ENCODE results near the gene HSDL1. TPM values are rescaled to one million over a fixed set of nuclear protein-coding genes. Genes with fewer than 3 reads are reported as not detected.

Gene HSDL1
- total RNA-seq, 4 donors from 2014 or later = 10.5 to 46.4 (median 22.3) TPM

GRCh38 chr16:84080813-84081212 lies 64.2 kb downstream of the HSDL1 start:
- Histone ChIP-seq H3K4me1 (no peaks in the 10 kb centered on the region), H3K27me3 (no peaks in the 10 kb centered on the region), H3K27ac (no peak overlapping the region), H3K9me3 (no peaks in the 10 kb centered on the region), H3K4me3 (no peak overlapping the region), H3K36me3 (no peaks in the 10 kb centered on the region)
- intact Hi-C loops (cut with DNase I; ENCODE audit: low total_unique reads) = no loop called here
- DNase-seq = no peak
- TF ChIP-seq, protein P1, sequence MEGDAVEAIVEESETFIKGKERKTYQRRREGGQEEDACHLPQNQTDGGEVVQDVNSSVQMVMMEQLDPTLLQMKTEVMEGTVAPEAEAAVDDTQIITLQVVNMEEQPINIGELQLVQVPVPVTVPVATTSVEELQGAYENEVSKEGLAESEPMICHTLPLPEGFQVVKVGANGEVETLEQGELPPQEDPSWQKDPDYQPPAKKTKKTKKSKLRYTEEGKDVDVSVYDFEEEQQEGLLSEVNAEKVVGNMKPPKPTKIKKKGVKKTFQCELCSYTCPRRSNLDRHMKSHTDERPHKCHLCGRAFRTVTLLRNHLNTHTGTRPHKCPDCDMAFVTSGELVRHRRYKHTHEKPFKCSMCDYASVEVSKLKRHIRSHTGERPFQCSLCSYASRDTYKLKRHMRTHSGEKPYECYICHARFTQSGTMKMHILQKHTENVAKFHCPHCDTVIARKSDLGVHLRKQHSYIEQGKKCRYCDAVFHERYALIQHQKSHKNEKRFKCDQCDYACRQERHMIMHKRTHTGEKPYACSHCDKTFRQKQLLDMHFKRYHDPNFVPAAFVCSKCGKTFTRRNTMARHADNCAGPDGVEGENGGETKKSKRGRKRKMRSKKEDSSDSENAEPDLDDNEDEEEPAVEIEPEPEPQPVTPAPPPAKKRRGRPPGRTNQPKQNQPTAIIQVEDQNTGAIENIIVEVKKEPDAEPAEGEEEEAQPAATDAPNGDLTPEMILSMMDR (IDR thresholded peaks at IDR 0.05) = no peak
- TF ChIP-seq POLR2A (IDR thresholded peaks at IDR 0.05) = no peak

GRCh38 chr16:84080378-84080777 lies 64.6 kb downstream of the HSDL1 start:
- Histone ChIP-seq H3K9me3 (no peaks in the 10 kb centered on the region), H3K27ac (no peak overlapping the region), H3K4me3 (no peak overlapping the region), H3K36me3 (no peaks in the 10 kb centered on the region), H3K4me1 (no peaks in the 10 kb centered on the region), H3K27me3 (no peaks in the 10 kb centered on the region)
- no peak for DNase-seq
- intact Hi-C loops (cut with DNase I; ENCODE audit: low total_unique reads) = no loop called here
- TF ChIP-seq POLR2A (IDR thresholded peaks at IDR 0.05) = no peak
- TF ChIP-seq, protein P1 (IDR thresholded peaks at IDR 0.05) = no peak

DNA sequence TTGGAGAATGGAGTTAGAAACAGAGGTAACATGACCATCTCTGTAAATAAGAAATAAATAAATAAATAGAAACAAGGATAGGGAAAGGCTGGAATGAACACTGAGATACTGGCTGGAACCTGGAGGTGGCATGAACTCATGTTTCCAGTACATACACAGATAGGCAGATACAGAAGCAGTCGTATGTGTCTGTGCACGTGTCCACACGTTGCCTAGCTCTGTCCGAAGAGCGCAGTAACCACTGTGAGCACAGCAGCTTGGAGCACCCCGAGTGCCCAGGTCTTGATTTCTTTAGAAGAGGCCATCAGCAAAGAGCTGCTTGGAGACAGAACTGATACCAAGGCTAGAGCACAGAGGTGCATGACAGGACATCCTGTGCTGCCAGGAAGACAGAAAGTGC lies 65.3 kb downstream of the HSDL1 start:
- H3K4me1 ChIP-seq = no peaks in the 10 kb centered on the region
- DNase-seq = no peak
- H3K4me3 ChIP-seq = no peak overlapping the region
- intact Hi-C loops (cut with DNase I; ENCODE audit: low total_unique reads) = no loop called here
- H3K9me3 ChIP-seq = no peaks in the 10 kb centered on the region
- H3K27me3 ChIP-seq = no peaks in the 10 kb centered on the region
- H3K27ac ChIP-seq = no peak overlapping the region
- H3K36me3 ChIP-seq = no peaks in the 10 kb centered on the region
- no peak for TF ChIP-seq POLR2A (IDR thresholded peaks at IDR 0.05)

DNA sequence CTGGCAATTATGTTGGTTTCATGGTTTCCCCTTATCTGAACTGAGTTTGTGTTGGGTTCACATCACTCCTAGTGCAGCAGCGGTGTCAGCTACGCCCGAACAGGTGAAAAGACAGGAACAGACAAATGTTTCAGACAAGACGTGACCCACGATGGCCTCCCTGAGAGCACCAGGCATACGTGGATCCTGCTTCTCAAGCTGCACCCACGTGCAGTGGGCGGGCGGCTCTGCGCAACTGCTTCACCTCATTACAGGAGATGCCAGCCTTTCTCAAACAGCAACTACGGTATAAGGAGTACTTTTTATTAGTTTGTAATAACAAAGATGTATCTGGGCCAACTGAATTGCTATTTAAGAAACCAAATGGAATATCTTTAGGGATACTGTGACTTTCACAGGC lies 69.6 kb downstream of the HSDL1 start:
- no peak overlapping the region for H3K27ac ChIP-seq
- no peak overlapping the region for H3K4me3 ChIP-seq
- no peak for DNase-seq
- no peaks in the 10 kb centered on the region for H3K36me3 ChIP-seq
- no peak for TF ChIP-seq POLR2A (IDR thresholded peaks at IDR 0.05)
- TF ChIP-seq, protein P1 (IDR thresholded peaks at IDR 0.05) = no peak
- intact Hi-C loops (cut with DNase I; ENCODE audit: low total_unique reads) = no loop called here
- H3K4me1 ChIP-seq = no peaks in the 10 kb centered on the region
- no peaks in the 10 kb centered on the region for H3K27me3 ChIP-seq
- no peaks in the 10 kb centered on the region for H3K9me3 ChIP-seq

DNA sequence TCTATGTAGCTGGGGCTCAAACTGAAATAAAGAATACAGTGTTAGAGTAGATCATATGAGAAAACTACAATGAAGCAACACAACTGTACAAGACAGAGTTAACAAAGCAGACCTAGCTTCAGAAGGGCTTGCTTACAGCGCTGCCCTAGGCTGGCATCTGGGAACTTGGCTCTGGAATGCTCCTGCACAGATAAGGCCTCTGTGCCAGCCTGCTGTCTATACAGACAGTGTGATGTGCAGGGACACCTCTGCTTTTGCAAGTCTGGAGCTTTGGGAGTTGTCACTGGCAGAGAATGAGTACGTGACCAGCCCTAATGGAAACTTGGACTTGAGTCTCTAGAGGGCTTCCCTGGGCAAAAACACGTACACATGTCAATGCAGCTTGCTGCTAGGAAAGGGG lies 70.3 kb downstream of the HSDL1 start:
- H3K36me3 ChIP-seq = no peaks in the 10 kb centered on the region
- H3K27me3 ChIP-seq = no peaks in the 10 kb centered on the region
- no peak for DNase-seq
- no peak for TF ChIP-seq POLR2A (IDR thresholded peaks at IDR 0.05)
- TF ChIP-seq, protein P1 (IDR thresholded peaks at IDR 0.05) = no peak
- no peaks in the 10 kb centered on the region for H3K9me3 ChIP-seq
- H3K4me1 ChIP-seq = no peaks in the 10 kb centered on the region
- H3K27ac ChIP-seq = no peak overlapping the region
- no peak overlapping the region for H3K4me3 ChIP-seq
- intact Hi-C loops (cut with DNase I; ENCODE audit: low total_unique reads) = no loop called here

Other genes starting within 250 kb of the HSDL1 start
- 10 to 100 TPM in 1 of 4 donors, 1 to 10 TPM in 3; 4.5 to 16.6 (median 6.7) TPM for gene MLYCD, start 246.1 kb downstream of the HSDL1 start, total RNA-seq
- 1 to 10 TPM in 2 of 4 donors, under 1 TPM in 1, not detected in 1; 0.77 to 5.4 (median 1.2) TPM for gene OSGIN1, start 191.9 kb downstream of the HSDL1 start, total RNA-seq
- 1 to 10 TPM in 2 of 4 donors, not detected in 2; 1.1 to 1.4 TPM for gene NECAB2, start 176.9 kb downstream of the HSDL1 start, total RNA-seq
- gene SLC38A8, start 102.4 kb downstream of the HSDL1 start, total RNA-seq = 1 to 10 TPM in 1 of 4 donors, not detected in 3; 1.3 TPM
- 100 to 1,000 TPM in 3 of 4 donors, 10 to 100 TPM in 1; 63.0 to 162 (median 112) TPM for gene MBTPS1, start 28.2 kb downstream of the HSDL1 start, total RNA-seq
- gene DNAAF1, start 131 bp upstream of the HSDL1 start, total RNA-seq = 1 to 10 TPM in 3 of 4 donors, under 1 TPM in 1; 0.77 to 8.2 (median 2.7) TPM
- 100 to 1,000 TPM in 2 of 4 donors, 10 to 100 TPM in 2; 36.7 to 210 (median 76.3) TPM for gene TAF1C, start 41.9 kb upstream of the HSDL1 start, total RNA-seq
- 1 to 10 TPM in 1 of 4 donors, under 1 TPM in 2, not detected in 1; 0.21 to 1.0 (median 0.88) TPM for gene ADAD2, start 46.0 kb upstream of the HSDL1 start, total RNA-seq
- not detected for gene KCNG4, start 94.8 kb upstream of the HSDL1 start, total RNA-seq
- 10 to 100 TPM in 1 of 4 donors, 1 to 10 TPM in 2, under 1 TPM in 1; 0.77 to 13.3 (median 5.7) TPM for gene WFDC1, start 149.7 kb upstream of the HSDL1 start, total RNA-seq
- 1 to 10 TPM in 1 of 4 donors, under 1 TPM in 3; 0.51 to 1.8 (median 0.84) TPM for gene ATP2C2, start 223.4 kb upstream of the HSDL1 start, total RNA-seq